WERI-Rb-1 (cell line): Measurements from ENCODE around the gene FKBP2.

ENCODE experiments used
- DNase-seq: peaks from one replicate; pipeline ENCODE4 v3.0.0-alpha.2; 2020
- H3K27ac ChIP-seq: fragments of 250-450 bp; sonication (Bioruptor Pico); 2 replicates; pipeline ENCODE4 v1.5.1; 2020; ENCODE audit warnings: mild to moderate bottlenecking, moderate library complexity
- H3K27me3 ChIP-seq: fragments of 250-450 bp; sonication (Bioruptor Pico); 2 replicates; pipeline ENCODE4 v1.5.1; 2021; ENCODE audit warnings: mild to moderate bottlenecking, low read depth, moderate library complexity; ENCODE audit not compliant: insufficient read depth, severe bottlenecking
- H3K36me3 ChIP-seq: fragments of 250-450 bp; sonication (Bioruptor Pico); 2 replicates; pipeline ENCODE4 v1.5.1; 2020; ENCODE audit warnings: mild to moderate bottlenecking, moderate library complexity
- H3K4me3 ChIP-seq: 2 replicates; pipeline ENCODE4 v1.5.1; 2011; ENCODE audit warnings: low read depth, mild to moderate bottlenecking, control low read depth, low read length
- H3K9me3 ChIP-seq: fragments of 250-450 bp; sonication (Bioruptor Pico); 2 replicates; pipeline ENCODE4 v1.5.1; 2021; ENCODE audit warnings: mild to moderate bottlenecking, moderate library complexity; ENCODE audit not compliant: severe bottlenecking
- CTCF ChIP-seq: IDR thresholded peaks from 2 replicates; pipeline ENCODE4 v1.5.1; 2011; ENCODE audit warnings: low read depth, mild to moderate bottlenecking, control low read depth, inconsistent platforms, low read length

Gene FKBP2

DNA sequence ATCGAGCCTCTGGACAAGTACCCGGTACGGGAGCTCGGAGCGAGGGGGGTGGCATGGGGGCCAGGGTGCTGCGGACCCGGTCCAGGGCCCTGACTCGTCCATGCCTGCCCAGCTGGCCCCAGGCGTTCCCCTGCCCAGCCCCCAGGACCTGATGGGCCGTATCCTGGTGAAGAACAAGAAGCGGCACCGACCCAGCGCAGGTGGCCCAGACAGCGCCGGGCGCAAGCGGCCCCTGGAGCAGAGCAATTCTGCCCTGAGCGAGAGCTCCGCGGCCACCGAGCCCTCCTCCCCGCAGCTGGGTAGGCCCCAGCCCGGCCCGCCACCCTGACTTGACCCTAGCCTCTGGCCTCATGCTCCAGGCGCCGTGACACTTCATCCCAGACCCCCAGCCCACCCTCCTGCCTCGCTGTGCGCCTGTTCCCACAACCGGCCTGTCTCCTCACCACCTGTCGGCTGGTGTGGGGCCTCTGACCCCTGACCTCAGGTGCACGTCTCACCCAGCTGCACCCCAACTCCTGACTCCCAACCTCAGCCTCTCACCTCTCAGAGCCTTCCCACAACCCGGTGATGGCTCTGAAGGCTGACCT, 18.1 kb downstream of the FKBP2 start:
- H3K9me3 ChIP-seq: no peaks in the 10 kb centered on the region
- no peak overlapping the region for H3K27ac ChIP-seq
- peaks cover 81% of the 10 kb centered on the region for H3K36me3 ChIP-seq

GRCh38 chr11:64259533-64260067, 18.7 kb downstream of the FKBP2 start:
- no peak for TF ChIP-seq CTCF
- Histone ChIP-seq H3K27me3 (no peaks in the 10 kb centered on the region), H3K9me3 (no peaks in the 10 kb centered on the region), H3K4me3 (no peak overlapping the region), H3K27ac (no peak overlapping the region), H3K36me3 (peaks cover 85% of the 10 kb centered on the region)
- DNase-seq: no peak

More for the DNA sequence above, 18.1 kb downstream of the FKBP2 start:
- Histone ChIP-seq H3K4me3 (no peak overlapping the region), H3K27me3 (no peaks in the 10 kb centered on the region)
- no peak for TF ChIP-seq CTCF
- DNase-seq: no peak

- Histone ChIP-seq H3K4me3 (no peak overlapping the region), H3K36me3 (peaks cover 80% of the 10 kb centered on the region), H3K27ac (no peak overlapping the region), H3K27me3 (no peaks in the 10 kb centered on the region), H3K9me3 (no peaks in the 10 kb centered on the region)
- DNase-seq: no peak
- no peak for TF ChIP-seq CTCF
These were observed 19.3 kb downstream of the FKBP2 start for GRCh38 chr11:64260147-64260708.

- H3K9me3 ChIP-seq: no peaks in the 10 kb centered on the region
- H3K27me3 ChIP-seq: no peaks in the 10 kb centered on the region
- peaks cover 80% of the 10 kb centered on the region for H3K36me3 ChIP-seq
- no peak for TF ChIP-seq CTCF
- H3K4me3 ChIP-seq: no peak overlapping the region
- H3K27ac ChIP-seq: no peak overlapping the region
- DNase-seq: no peak
These were observed 20.7 kb downstream of the FKBP2 start for GRCh38 chr11:64261556-64262080.

GRCh38 chr11:64262271-64263002, 21.5 kb downstream of the FKBP2 start:
- H3K27ac ChIP-seq: no peak overlapping the region
- no peaks in the 10 kb centered on the region for H3K9me3 ChIP-seq
- H3K36me3 ChIP-seq: peaks cover 80% of the 10 kb centered on the region
- no peak overlapping the region for H3K4me3 ChIP-seq
- no peak for DNase-seq
- no peaks in the 10 kb centered on the region for H3K27me3 ChIP-seq
- no peak for TF ChIP-seq CTCF
